BE2C (cell line): ENCODE measurements around the gene ANO9.

Experiments
- DNase-seq: peaks from one replicate; pipeline ENCODE4 v3.0.0-alpha.2; 2020
- H3K27me3 ChIP-seq: fragments of 250-450 bp; sonication (Bioruptor Pico); 2 replicates; pipeline ENCODE4 v1.5.1; 2020; ENCODE audit warnings: mild to moderate bottlenecking
- H3K36me3 ChIP-seq: fragments of 250-450 bp; sonication (Bioruptor Pico); 2 replicates; pipeline ENCODE4 v1.5.1; 2020; ENCODE audit warnings: mild to moderate bottlenecking
- H3K4me1 ChIP-seq: fragments of 250-450 bp; sonication (Bioruptor Pico); 2 replicates; pipeline ENCODE4 v1.5.1; 2020
- H3K4me3 ChIP-seq: 2 replicates; pipeline ENCODE4 v1.5.1; 2011; ENCODE audit warnings: low read depth, low read length
- H3K9me3 ChIP-seq: fragments of 250-450 bp; sonication (Bioruptor Pico); 2 replicates; pipeline ENCODE4 v1.5.1; 2020
- TF ChIP-seq, protein P1 (sequence below): IDR thresholded peaks from 2 replicates; pipeline ENCODE4 v1.5.1; 2012; ENCODE audit warnings: mild to moderate bottlenecking, low read depth, low read length

Gene ANO9

DNA sequence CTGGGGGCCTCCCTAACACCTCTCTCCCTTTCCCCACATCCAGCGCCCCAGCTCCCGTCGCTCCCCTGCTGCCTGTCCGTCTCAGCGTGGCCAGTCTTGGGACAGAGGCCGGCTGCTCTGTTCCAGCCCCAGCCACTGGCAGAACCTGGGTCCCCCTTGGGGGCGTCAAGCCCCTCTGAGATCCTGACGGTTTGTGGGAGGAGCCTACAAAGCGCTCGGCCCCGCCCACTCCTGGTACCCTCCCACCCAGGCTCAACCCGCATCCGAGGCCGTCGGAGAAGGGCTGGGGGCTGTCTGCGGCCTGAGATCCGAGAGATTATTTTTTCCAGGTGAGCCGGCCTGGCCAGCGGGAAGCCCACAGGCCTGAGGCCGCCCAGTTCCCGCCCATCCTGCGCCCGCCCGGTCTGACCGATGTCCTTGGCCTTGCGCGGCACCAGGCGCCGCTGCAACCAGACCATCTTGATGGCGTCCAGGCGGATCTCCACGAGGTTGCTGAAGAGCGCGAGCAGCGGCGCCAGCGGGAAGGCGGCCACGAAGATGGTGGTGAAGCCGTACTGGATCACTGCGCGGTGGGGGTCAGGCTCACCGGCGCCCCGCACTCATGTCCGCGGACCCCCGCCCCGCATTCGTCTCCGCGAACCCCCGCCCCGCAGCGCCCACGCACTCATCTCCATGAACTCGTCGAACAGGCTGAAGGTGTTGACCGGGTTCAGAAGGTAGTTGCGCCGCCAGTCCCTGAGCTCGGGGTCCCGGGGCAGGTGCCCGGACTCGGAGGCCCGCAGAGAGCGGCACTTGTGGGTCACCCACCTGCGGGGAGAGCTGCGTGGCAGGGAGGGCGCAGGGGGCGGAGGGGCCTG is 21.5 kb downstream of the ANO9 start:
- TF ChIP-seq, protein P1, sequence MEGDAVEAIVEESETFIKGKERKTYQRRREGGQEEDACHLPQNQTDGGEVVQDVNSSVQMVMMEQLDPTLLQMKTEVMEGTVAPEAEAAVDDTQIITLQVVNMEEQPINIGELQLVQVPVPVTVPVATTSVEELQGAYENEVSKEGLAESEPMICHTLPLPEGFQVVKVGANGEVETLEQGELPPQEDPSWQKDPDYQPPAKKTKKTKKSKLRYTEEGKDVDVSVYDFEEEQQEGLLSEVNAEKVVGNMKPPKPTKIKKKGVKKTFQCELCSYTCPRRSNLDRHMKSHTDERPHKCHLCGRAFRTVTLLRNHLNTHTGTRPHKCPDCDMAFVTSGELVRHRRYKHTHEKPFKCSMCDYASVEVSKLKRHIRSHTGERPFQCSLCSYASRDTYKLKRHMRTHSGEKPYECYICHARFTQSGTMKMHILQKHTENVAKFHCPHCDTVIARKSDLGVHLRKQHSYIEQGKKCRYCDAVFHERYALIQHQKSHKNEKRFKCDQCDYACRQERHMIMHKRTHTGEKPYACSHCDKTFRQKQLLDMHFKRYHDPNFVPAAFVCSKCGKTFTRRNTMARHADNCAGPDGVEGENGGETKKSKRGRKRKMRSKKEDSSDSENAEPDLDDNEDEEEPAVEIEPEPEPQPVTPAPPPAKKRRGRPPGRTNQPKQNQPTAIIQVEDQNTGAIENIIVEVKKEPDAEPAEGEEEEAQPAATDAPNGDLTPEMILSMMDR: no peak
- H3K4me1 ChIP-seq: no peaks in the 10 kb centered on the region
- no peaks in the 10 kb centered on the region for H3K9me3 ChIP-seq
- H3K4me3 ChIP-seq: no peak overlapping the region
- no peaks in the 10 kb centered on the region for H3K36me3 ChIP-seq
- H3K27me3 ChIP-seq: peaks cover 37% of the 10 kb centered on the region
- peak; percentile 2 for DNase-seq

DNA sequence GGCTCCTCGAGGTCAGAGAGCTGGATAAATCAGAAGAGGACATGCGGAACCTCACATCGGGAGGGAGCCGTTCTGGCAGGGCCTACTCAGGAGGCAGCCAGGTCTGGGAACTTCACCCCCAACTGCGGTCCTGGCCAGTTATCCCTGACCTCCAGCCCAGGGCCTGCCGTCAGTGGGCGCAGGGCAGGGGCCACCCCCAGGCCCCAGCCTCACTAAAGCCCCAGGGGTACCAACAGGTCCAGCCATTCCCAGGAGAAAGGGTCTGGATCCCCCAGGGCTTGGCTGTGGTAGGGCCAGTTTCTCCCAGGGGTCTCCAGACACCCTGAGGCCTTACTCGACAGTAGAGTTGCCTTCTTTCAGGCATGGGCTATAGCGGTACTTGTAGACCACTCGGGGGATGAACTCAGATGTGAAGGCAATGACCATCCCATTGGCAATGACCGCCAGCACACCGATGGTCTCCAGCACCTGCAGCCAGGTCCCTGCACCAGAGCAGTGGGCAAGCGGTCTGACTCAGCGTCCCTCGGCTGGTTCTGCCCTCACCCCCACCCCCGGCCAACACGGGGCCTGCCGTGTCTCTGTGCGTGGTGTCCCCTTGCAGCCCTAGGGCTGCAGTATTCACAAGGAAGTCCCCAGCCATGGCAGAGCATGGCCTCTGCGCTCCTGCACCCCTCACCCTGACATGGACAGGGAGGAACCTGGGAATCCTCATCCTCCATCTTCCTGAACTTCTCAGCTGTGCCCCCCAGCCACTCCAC is 22.4 kb downstream of the ANO9 start:
- H3K27me3 ChIP-seq: peaks cover 34% of the 10 kb centered on the region
- no peak for DNase-seq
- no peaks in the 10 kb centered on the region for H3K36me3 ChIP-seq
- H3K4me3 ChIP-seq: no peak overlapping the region
- TF ChIP-seq, protein P1: no peak
- no peaks in the 10 kb centered on the region for H3K4me1 ChIP-seq
- no peaks in the 10 kb centered on the region for H3K9me3 ChIP-seq

DNA sequence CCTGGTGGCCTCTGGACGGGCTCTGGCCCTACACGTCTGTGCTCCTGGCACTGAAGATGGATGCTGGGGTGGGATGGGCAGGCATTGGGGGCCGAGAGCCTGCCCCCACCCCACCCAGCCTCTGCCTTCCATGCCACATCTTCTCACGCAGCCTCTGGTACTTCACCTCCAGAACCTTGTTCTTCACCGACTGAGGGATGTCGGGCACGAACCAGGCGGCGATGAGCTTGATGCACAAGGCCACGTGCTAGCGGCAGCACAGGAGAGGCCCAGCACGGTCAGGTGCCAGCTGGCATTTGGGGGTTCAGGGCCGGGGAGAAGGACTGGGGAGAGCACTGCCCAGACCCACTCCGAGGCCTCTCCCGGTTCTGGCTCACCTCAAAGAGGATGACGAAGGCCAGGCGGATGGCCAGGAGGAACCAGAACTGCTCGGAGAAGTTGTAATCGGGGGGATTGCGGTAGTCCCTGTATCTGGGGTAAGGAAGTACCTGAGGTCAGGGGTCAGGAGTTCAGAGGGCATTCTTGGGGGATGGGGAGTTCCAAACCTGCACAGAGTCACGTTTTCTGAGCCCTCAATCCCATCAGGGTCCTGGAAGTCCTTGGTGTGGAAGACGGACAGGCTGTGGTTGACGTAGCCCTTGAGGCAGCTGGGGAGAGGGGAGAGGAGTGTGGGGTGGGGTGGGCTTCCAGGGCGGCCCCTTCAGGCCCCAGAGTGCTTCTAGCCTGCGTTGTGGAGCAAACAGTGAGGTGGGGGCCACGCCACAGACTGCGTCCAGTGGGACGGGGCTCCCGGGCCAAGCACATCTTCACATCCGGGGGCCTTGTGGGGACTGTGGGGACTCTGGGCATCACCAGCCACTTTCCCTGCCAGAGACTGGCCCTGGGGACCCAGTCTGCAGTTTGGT is 23.2 kb downstream of the ANO9 start:
- no peaks in the 10 kb centered on the region for H3K36me3 ChIP-seq
- peaks cover 30% of the 10 kb centered on the region for H3K27me3 ChIP-seq
- no peak overlapping the region for H3K4me3 ChIP-seq
- no peaks in the 10 kb centered on the region for H3K9me3 ChIP-seq
- no peak for DNase-seq
- TF ChIP-seq, protein P1: no peak
- no peaks in the 10 kb centered on the region for H3K4me1 ChIP-seq

DNA sequence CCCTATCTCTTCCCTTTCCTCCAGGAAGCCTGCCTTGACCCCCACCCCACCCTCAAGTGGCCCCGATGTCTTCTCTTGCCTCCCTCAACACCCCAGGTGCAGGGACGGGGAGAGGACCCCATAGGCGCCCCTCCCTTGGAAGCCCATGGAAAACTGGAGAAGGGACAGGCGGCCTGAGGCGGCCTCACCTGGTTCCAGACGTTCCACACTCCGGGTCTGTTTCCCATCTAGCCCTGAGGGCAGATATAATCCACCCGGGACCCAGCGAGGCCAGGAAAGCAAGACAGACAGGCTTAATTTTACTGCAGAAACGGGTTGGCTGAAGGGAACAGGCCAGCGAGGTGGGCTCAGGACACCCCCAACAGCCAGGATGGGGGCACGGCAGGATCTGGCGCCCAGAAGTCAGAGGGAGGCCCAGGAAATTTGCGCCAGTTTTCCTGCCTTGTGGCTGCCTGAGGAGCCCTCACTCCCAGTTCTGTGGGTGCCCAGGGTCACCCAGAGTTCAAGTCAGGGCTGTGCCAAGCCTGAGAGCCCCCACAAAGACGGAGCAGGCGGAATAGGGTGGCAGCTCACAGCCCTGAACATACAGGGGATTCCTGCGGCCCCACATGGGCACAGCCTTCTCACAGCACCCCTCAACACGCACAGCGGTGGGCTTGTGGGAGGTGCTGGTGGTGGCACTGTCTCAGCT is 24.0 kb downstream of the ANO9 start:
- H3K36me3 ChIP-seq: no peaks in the 10 kb centered on the region
- H3K4me3 ChIP-seq: no peak overlapping the region
- peaks cover 33% of the 10 kb centered on the region for H3K27me3 ChIP-seq
- TF ChIP-seq, protein P1: no peak
- H3K4me1 ChIP-seq: no peaks in the 10 kb centered on the region
- no peaks in the 10 kb centered on the region for H3K9me3 ChIP-seq
- DNase-seq: no peak

DNA sequence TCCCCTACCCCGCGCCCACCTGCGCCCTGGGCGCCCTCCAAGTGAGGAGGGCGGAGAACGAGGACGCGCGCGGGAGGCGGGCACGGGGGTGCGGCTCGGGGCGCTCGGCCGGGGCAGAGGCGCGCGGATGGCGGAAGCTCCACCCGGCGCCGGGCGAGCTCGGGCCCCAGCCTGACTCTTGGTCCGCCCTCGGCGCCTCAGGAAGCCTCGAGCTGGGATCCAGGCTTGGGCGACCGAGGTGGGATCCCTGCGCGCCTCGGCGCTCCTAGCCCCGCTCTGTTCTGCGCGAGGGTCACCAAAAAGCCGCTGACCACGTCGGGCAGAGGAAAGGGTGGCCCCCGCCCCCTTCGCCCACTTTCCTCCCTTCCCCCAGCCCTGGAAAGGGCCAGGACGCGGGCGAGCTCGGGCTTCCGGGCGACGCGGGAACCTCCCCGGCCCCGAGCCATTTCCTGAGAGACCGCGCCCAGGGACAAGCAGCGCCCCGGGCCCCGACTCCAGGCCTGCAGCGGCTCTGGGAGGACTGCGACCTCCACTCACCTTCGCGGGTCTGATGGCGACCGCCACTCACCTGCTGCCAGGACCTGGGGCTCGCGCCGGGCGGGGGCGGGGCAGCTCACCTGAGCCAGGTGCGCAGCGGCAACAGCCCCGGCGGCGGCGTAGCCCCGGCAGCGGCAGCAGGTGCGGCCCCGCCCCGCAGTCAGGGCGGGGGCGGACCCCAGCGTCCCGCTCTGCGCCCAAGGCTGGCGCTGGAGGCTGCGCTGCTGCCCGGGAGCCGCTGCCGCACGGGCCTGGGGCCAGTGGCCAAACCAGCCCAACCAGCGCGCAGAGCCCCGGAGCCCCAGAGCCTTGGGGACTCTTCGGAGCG is 24.8 kb downstream of the ANO9 start:
- no peak for DNase-seq
- H3K4me1 ChIP-seq: no peaks in the 10 kb centered on the region
- TF ChIP-seq, protein P1: no peak
- peaks cover 34% of the 10 kb centered on the region for H3K27me3 ChIP-seq
- no peaks in the 10 kb centered on the region for H3K9me3 ChIP-seq
- no peaks in the 10 kb centered on the region for H3K36me3 ChIP-seq
- no peak overlapping the region for H3K4me3 ChIP-seq
